ENCODE results near the gene SPPL2A.

DNA sequence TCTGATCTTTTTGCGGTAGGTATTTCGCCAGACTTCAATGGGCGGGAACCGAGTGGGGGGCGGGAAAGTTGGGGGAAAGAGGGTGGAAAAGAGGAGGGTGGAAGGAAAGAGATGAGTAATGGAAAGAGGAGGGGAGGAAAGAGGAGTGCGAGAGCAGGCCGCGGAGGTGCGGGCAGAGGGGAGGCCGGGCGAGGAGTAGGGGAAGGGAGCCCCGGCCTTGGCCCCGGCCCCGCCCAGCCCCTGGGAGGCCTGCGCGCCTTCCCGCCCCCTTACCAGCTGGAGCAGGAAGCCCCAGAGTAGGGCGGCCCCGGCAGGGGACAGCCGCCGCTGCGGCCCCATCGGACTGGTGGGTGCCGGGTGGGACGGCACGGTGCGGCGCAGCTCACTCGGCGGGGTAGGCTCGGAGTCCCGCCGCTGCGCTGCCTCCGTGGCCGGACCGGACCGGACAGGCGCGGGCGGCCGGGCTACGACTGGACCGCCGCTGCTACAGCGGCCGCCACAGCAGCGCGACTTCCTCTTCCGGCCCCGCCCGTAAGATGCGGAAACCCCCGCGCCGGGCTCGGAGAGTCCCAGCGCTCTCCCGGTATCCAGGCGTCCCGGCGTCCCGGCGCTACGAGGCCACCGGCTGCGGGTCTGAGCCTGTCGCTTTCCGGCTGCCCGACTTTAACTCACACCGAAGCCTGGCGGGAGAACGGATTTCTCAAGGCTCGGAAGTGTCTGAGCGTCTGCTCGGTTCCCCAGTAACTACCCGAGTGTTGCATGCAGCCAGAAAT, at the start of gene SPPL2A:
- TF ChIP-seq EZH2 (IDR thresholded peaks at IDR 0.05; ENCODE audit: low read length), result no peak
- TF ChIP-seq, protein P1, sequence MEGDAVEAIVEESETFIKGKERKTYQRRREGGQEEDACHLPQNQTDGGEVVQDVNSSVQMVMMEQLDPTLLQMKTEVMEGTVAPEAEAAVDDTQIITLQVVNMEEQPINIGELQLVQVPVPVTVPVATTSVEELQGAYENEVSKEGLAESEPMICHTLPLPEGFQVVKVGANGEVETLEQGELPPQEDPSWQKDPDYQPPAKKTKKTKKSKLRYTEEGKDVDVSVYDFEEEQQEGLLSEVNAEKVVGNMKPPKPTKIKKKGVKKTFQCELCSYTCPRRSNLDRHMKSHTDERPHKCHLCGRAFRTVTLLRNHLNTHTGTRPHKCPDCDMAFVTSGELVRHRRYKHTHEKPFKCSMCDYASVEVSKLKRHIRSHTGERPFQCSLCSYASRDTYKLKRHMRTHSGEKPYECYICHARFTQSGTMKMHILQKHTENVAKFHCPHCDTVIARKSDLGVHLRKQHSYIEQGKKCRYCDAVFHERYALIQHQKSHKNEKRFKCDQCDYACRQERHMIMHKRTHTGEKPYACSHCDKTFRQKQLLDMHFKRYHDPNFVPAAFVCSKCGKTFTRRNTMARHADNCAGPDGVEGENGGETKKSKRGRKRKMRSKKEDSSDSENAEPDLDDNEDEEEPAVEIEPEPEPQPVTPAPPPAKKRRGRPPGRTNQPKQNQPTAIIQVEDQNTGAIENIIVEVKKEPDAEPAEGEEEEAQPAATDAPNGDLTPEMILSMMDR (optimal IDR thresholded peaks at IDR 0.05 in 1 of 3, IDR thresholded peaks at IDR 0.05 in 1 of 3, conservative IDR thresholded peaks at IDR 0.05 in 1 of 3; ENCODE audit: extremely low read depth in 1 of 3, insufficient read depth in 2 of 3, low read length in 3 of 3), result no peak

All from keratinocyte (primary cell).